HG03571 (cell line): ENCODE data around the gene DLEC1.
"Not testable (repeated sequence)": the region's sequence is repeated elsewhere in the genome, so short reads cannot be mapped to it uniquely, and the experiment has no call there.

Source experiments
- ATAC-seq: cut with Tn5 transposase; IDR thresholded peaks from one replicate; pipeline ENCODE4 v1.9.1; 2021; ENCODE audit not compliant: unreplicated experiment

The DLEC1 gene

DNA sequence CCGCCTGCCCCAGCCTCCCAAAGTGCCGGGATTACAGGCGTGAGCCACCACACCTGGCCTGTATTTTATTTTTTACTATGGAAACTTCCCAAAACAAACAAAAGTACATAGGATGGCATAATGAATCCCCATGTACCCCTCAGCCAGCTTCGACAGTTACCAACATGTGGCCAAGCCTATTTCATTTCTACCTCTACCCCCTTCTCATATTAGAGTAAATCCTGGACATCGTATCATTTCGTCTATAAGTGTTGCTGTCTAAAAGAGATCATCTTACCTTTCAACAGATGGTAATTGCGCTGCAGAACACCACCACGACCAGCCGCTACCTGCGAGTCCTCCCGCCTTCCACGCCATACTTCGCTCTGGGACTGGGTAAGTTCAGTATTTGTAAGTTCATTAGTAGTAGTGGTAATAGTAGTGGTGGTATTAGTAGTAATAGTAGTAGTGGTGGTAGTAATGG, 44.9 kb downstream of the DLEC1 start:
- no peak for ATAC-seq

DNA sequence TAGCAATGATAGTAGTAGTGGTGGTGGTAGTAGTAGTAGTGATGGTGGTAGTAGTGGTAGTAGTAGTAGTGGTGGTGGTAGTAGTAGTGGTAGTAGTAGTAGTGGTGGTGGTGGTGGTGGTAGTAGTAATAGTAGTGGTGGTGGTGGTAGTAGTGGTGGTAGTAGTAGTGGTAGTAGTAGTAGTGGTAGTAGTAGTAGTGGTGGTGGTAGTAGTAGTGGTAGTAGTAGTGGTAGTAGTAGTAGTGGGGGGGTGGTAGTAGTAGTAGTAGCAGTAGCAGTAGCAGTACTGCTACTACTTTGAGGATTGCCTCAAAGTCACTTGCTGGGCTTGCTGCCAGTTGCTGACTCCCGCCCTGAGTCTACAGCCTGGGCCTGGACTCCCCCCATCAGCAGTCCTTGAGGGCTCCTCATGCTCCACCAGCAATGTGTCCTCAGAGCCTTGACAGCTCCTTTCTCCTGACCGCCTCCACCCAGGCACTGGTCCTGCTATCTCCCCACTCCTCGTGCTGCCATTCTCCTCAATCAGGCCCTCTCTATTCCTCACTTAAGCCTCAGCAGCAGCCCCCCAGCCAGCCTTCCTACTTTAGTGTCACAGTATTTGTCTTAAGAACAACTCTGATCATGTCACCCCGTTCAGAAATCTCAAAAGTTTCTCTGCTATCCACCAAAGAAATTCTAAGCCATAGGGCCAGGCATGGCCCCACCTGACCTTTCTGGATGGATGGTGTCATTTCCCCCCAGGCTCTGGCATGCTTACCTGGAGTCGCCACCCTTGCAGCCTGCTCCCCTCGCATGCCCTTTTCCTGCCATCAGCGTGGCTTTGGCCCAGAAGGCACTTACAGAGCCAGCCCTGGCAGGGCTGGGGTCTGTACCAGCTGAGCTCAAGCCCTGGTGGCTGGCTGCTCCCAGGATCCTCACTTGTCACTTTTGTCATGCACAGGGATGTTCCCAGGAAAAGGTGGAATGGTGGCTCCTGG, 45.6 kb downstream of the DLEC1 start:
- no peak for ATAC-seq

DNA sequence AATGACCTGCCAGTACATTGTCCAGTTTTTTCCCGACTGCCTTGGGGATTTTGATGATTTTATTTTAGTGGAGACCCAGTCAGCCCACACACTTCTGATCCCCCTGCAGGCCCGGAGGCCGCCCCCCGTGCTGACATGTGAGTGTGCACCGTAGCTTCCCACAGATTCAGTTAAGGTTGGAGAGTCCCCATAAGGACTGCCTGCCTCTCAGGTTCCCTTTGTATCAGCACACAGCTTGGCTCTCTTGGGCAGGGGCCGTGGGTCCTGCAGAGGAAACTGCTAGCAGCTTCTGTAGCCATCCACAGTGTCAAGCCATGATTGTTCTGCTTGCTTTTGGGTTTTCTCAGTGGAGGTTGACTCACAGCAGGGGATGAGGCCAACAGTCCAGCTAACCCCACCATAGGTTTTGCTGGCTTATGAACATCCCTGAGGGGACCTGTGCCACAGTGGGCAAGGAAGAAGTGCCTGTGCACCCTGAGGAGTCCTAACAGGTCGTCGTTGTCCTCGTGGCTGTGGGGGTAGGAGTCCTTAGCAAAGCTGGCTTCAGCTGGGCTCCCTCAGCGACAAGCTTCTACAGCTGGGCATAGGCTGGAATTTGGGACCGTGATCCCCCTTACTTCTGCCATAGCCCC, 46.4 kb downstream of the DLEC1 start:
- no peak for ATAC-seq

DNA sequence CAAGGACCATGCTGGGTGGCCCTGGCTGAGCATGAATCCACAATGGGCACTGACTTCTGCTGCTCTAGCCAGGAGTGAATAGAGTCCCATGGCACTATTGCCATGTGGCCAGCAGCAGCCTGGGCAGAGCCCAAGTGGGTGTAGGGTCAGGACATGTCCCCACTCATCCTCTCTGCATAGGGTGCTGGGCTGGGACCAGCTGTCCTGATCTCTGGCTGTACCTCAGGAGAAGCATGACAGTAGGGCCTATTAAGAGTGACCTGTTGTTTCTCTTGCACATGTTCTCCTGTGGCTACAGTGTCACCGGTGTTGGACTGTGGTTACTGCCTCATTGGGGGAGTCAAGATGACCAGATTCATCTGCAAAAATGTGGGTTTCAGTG, 46.9 kb downstream of the DLEC1 start:
- ATAC-seq = no peak

DNA sequence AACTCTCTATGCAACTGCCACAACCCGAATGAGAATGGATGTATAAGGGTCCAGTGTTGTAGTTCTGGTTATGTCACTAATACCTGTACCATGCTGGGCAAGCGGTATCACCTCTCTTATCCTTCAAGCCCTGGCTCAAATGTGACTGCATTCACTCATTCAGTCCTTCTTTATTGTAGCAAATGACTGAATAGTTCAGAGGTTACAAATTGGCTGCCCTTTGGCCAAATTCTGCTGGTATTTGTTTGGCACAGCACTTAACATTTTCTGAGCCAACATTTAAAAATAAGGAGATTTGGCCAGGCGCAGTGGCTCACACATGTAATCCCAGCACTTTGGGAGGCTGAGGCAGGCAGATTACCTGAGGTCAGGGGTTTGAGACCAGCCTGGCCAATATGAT, 47.5 kb downstream of the DLEC1 start:
- no peak for ATAC-seq

DNA sequence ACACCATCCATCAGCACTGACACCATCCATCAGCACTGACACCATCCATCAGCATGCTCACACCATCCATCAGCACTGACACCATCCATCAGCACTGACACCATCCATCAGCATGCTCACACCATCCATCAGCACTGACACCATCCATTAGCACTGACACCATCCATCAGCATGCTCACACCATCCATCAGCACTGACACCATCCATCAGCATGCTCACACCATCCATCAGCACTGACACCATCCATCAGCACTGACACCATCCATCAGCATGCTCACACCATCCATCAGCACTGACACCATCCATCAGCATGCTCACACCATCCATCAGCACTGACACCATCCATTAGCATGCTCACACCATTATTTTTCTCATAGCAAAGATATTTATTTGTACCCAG, 48.3 kb downstream of the DLEC1 start:
- ATAC-seq = not testable (repeated sequence)

DNA sequence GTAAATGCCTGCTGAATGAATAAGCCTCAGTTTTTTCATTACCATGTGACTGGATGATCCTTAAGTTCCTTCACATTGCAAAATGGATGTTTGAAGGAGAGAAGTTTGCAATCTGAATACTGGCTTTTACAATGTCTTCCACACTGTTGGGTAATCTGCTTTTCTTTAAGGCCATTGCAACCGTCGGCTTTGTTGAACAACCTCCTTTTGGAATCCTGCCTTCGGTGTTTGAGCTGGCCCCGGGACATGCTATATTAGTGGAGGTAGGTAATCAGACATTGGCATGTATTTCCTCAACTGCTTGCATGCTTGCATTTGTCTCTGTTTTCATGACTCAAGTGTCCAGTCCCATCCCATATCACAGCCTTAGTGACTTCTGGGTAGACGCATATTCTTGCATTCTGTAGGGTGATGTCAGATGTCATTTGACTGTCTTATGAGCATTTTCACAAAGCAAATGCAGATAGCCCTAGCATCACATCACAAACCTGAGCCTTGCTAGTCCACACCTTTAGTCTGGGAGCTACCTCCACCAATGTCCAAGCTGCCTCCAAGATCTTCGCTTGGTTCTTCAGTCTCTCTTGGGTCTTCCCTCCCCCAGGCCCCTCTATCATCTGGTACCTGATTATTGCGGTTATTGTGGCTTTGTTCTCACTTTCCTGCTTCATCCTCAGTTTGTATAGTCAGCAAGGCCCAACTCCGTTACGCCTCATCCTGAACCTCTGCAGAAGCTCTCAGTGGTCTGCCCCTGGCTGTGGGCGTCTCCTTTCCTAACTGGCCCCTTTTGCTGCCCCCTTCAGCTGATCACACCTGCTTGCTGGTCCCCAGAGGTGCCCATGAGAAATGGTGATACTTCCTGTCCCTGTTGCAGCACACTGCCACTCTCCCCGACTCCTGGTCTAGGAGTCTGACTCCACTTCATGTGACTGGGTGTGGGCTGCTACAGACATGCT, 49.4 kb downstream of the DLEC1 start:
- no peak for ATAC-seq

DNA sequence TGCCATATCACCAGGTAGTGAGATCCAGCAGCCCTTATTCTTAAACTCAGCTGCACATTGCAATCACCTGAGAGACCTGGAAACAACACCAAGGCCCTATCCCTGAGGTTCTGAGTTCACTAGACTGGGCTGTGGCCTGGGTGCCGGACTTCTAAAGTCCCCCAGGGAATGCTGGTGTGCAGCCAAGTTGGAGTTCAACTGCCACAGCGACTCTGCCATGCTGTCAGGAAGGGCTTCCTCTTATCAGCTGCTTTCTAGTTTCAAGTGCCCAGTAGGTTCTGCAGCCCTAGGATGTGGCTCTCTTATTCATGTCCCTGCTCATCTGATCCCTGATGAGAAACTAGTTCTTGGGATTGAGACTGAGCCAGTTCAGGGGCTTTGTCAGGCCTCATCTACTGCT, 50.2 kb downstream of the DLEC1 start:
- no peak for ATAC-seq

DNA sequence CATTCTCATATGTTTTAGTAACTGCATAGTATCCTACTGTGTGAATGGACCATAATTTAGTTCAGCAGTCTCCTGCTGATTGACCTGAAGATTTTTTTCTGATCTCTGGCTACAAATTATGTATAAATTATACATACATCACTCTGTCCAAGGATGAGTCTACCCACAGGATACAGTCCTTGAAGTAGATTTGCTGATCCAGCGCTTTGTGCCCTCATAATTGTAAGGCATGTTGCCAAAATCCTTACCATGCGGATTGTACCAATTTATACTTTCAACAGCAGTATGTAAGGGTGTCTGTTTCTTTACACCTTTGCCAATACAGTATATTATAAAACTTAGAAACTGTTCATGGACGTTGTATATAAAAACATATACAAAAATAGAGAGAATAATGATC, 51.4 kb downstream of the DLEC1 start:
- no peak for ATAC-seq

DNA sequence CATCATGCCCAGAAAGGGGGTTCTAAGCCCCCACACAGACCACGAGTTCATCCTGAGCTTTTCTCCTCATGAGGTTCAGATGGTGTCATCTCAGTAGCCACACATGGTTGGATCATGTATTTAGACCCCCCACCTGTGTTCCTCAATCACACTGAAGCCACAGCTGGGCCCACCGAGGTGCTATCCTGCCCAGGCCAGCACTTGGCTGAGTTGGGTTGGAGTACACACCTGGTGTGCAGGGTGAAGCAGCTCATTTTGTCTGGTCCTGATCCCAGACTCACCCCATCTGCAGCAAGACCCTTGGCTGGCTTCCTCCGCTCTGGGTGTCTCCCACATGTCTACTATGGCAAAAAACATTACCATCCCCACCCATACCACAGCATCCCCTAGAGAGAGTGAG, 56.0 kb downstream of the DLEC1 start:
- no peak for ATAC-seq

DNA sequence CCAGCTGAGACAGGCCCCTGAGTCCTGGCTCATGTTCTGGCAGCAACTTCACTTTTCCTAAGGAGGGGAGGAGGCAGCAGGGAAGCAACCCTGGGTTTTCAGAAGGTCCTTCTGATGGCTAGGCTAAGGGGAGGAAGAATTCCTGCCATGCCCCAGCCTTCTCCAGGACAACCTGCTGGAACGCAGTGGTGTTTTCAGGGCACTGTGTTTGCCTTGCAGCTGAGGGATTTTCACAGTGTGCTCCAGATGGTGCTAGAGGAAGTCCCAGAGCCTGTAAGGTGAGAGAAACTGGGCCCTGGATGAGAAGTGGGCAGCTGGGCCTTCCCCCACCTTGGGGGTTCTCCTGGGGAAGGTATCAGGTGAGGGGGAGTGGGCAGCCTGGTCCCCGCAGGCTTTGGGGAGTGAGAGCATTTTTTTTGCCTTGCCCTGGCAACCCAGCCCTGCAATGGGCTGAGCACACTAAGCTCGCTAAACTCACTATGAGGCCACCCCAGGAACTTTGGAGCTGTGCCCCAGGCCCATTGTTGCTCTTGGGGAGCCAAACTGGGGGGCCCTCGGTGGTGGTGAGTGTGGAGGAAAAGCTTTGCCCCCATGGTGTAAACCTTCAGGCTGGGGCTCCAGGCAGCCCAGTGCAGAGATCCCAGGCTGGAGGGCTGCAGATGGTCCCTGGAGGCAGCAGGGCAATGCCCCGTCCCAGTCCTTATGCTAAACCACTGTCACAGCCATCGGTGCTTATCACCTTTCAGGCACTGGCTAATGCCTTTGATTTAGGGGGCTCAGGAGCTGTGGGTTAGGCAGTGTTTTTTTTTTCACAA, 56.9 kb downstream of the DLEC1 start:
- no peak for ATAC-seq

DNA sequence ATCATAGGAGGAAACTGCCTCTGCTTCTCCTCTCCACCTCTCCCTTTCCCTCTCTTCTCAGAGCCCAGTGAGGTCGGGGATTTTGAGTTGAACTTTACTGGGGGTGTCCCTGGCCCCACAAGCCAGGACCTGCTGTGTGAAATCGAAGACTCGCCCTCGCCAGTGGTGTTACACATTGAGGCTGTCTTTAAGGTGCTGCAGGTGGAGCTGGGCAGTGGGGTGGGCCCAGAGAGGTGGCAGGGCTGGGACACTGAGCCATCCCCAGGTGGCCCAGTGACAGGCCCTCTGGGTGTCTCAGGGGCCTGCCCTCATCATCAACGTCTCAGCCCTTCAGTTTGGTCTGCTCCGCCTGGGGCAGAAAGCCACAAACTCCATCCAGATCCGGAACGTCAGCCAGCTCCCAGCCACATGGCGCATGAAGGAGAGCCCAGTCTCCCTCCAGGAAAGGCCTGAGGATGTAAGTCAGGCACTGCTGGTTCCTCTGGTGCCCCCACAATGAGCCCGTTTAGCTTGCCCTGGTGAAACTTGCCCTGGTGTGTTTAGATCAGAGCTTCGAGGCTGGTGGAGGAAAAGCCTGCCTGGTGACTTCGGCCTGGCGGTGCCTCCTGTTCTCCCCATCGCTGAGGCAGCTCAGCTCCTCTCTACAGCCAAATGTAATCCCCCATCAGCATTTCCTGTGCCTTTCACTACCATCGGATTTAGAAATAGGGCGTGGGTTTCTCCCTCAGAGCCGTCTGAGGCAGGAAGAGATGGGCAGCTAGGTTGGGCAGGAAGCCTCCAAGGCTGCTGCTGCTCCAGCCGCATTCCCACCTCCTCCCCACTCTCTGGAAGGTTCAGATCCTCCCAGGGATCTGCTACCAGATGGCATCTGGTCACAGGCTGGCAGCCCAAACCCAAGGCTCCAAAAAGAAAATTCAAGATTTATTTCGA, 58.7 kb downstream of the DLEC1 start:
- ATAC-seq = no peak

DNA sequence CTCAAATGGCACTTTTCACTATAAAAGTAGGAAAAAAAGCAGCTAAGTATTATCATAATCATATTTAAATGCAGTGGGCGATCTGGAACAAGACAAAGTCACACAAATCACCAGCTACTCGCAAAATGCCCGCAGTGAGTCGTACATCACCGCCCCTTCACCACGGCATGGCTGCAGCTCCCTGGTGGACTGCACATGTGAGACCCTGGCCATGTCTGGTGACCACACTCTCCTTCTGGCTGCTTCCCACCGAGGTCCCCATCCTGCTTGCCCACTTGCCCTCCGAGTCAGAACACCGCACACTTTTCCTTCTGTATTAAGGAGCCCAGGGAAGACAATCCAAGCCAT, 59.3 kb downstream of the DLEC1 start:
- no peak for ATAC-seq

DNA sequence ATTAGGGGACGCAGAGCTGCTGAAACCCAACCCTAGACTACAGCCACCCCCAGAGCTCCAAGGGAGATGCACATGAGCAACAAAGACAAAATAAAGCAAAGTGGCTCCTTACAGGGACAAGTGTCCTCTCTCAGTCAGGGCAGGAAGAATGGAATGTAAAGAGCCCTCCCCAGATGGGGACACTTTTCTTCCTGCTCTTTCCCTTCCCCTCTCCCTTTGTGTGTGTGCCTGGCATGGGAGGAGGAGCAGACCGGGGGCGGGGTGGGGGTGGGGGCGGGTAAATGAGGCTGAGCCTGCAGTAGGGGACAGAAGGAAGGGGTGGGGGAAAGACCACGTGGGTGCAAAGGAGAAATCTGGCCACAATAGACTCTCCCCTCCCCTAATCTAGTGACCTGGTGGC, 60.5 kb downstream of the DLEC1 start:
- no peak for ATAC-seq

DNA sequence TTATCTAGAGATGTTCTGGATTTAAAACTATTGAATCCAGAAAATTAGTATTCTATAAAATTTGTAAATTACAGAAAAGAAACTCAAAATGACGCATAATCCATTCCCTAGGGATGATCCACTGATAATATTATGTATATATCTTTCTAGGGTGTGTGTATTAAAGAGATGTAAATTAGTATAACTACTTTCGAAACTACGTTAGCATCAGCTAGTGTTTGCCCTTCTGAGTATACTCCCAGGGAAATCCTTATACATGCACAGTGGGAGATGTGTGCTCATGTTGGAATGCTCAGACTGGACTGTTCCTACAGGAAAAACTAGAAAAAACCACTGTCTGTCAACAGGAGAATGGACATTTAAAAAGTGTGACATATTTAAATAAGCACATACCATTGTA, 61.5 kb downstream of the DLEC1 start:
- no peak for ATAC-seq

DNA sequence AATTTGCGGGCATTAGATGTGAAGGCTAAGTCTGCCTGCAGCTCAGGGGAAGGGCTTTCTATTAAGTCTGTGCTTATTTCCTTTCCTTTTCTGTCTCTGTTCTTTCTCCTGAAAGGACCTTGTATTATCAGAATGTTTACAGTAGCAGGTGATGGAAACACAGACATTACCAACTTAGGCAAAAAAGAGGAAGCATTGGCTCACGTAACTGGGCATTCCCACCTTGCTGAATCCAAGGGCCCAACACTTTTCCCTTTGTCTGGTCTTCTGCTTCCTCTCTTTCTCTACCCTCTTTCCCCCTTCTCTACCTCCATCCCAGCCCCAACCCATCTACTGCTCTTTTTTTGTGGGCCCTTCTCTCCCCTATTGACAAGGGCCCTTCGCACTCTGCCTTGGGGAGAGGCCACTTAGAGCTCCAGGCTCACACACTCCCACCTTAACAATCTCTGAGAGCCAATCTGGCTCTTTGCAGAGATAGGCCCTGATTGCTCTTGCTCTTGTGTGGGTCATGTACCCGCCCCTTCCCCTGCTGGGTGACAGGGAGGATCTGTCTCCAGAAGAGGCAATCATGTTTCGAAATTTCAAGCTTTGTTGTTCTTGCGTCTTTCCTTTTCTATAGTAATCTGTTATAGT, 62.9 kb downstream of the DLEC1 start:
- ATAC-seq = no peak

DNA sequence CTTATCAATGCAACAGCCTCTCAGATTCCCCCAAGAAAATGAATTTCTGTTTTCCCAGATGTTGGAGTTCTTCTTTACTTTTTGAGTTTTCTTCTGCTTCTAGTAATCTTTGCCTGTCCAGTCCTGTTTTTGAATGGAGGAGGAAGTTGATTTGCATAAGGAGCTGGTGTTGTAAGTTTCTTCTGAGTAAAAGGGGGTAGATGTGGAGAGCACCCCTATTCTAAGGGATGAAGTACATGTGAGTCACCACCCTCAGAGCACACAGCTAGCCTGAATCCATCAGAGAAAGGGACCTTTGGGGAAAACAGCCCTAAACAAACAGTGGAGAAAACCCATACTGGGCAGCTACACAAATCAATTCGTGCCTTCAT, 63.4 kb downstream of the DLEC1 start:
- no peak for ATAC-seq

DNA sequence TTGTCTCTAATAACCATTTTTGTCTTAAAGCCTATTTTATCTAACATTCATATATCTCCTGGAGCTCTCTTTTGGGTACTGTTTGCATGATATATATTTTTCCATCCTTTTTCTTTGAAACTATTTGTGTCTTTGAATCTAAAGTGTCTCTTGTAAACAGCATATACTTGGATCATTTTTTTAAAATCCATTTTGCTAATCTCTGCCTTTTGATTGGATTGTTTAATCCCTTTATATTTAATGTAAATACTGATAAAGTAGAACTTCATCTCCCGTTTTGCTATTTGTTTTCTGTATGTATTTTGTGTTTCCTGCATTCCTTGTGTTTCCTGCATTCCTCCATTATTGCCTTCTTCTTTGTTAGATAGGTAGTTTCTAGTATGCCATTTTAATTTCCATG, 66.5 kb downstream of the DLEC1 start:
- no peak for ATAC-seq
